ENCODE measurements around the gene BMF. TPM values are rescaled to one million over a fixed set of nuclear protein-coding genes. Genes with fewer than 3 reads are reported as not detected.

BMF gene
- total RNA-seq, 1 donor from 2014 or later, result 153 TPM

GRCh38 chr15:40053831-40054604 lies 54.7 kb downstream of the BMF start:
- no peak for TF ChIP-seq CTCF (IDR thresholded peaks at IDR 0.05; ENCODE audit: unreplicated experiment)
- Mint-ChIP-seq H3K4me1 (ENCODE audit: unreplicated experiment) (peaks cover 19% of the 10 kb centered on the region), H3K27ac (ENCODE audit: unreplicated experiment) (no peak overlapping the region), H3K27me3 (ENCODE audit: unreplicated experiment) (peaks cover 2% of the 10 kb centered on the region), H3K36me3 (ENCODE audit: low read depth, unreplicated experiment) (peaks cover 11% of the 10 kb centered on the region), H3K9me3 (ENCODE audit: unreplicated experiment) (no peaks in the 10 kb centered on the region), H3K4me3 (ENCODE audit: unreplicated experiment) (peak overlapping the region; percentile 5)
- no peak for DNase-seq (ENCODE audit: low spot score)

GRCh38 chr15:40053079-40053830 lies 55.4 kb downstream of the BMF start:
- H3K4me3 Mint-ChIP-seq (ENCODE audit: unreplicated experiment), result peak overlapping the region; percentile 5
- H3K27me3 Mint-ChIP-seq (ENCODE audit: unreplicated experiment), result no peaks in the 10 kb centered on the region
- peaks cover 11% of the 10 kb centered on the region for H3K36me3 Mint-ChIP-seq (ENCODE audit: low read depth, unreplicated experiment)
- no peak overlapping the region for H3K27ac Mint-ChIP-seq (ENCODE audit: unreplicated experiment)
- no peak for DNase-seq (ENCODE audit: low spot score)
- H3K4me1 Mint-ChIP-seq (ENCODE audit: unreplicated experiment), result peaks cover 24% of the 10 kb centered on the region
- TF ChIP-seq CTCF (IDR thresholded peaks at IDR 0.05; ENCODE audit: unreplicated experiment), result no peak
- H3K9me3 Mint-ChIP-seq (ENCODE audit: unreplicated experiment), result no peaks in the 10 kb centered on the region

GRCh38 chr15:40052604-40053003 lies 56.1 kb downstream of the BMF start:
- Mint-ChIP-seq H3K4me1 (ENCODE audit: unreplicated experiment) (peaks cover 30% of the 10 kb centered on the region), H3K9me3 (ENCODE audit: unreplicated experiment) (no peaks in the 10 kb centered on the region), H3K27ac (ENCODE audit: unreplicated experiment) (no peak overlapping the region), H3K36me3 (ENCODE audit: low read depth, unreplicated experiment) (peaks cover 11% of the 10 kb centered on the region), H3K27me3 (ENCODE audit: unreplicated experiment) (no peaks in the 10 kb centered on the region), H3K4me3 (ENCODE audit: unreplicated experiment) (no peak overlapping the region)
- TF ChIP-seq CTCF (IDR thresholded peaks at IDR 0.05; ENCODE audit: unreplicated experiment), result no peak
- DNase-seq (ENCODE audit: low spot score), result no peak

GRCh38 chr15:40051616-40052415 lies 56.9 kb downstream of the BMF start:
- TF ChIP-seq CTCF (IDR thresholded peaks at IDR 0.05; ENCODE audit: unreplicated experiment), result no peak
- DNase-seq (ENCODE audit: low spot score), result no peak
- H3K4me1 Mint-ChIP-seq (ENCODE audit: unreplicated experiment), result peaks cover 32% of the 10 kb centered on the region
- H3K27ac Mint-ChIP-seq (ENCODE audit: unreplicated experiment), result no peak overlapping the region
- peaks cover 11% of the 10 kb centered on the region for H3K36me3 Mint-ChIP-seq (ENCODE audit: low read depth, unreplicated experiment)
- H3K9me3 Mint-ChIP-seq (ENCODE audit: unreplicated experiment), result no peaks in the 10 kb centered on the region
- peaks cover under 1% of the 10 kb centered on the region for H3K27me3 Mint-ChIP-seq (ENCODE audit: unreplicated experiment)
- H3K4me3 Mint-ChIP-seq (ENCODE audit: unreplicated experiment), result no peak overlapping the region

Data from endothelial cell (in vitro differentiated cells).